ENCODE data around the gene ABCA3.

GRCh38 chr16:2331199-2331930 is 9.2 kb downstream of the ABCA3 start:
- no peak for TF ChIP-seq CTCF (IDR thresholded peaks at IDR 0.05)
- TF ChIP-seq EZH2 (IDR thresholded peaks at IDR 0.05; ENCODE audit: borderline replicate concordance, insufficient read depth, low read depth, low read length, poor library complexity, severe bottlenecking), result no peak

Data from B cell (primary cell).